Keratinocyte (primary cell): Measurements from ENCODE around the gene YAF2. TPM values are rescaled to one million over a fixed set of nuclear protein-coding genes. Genes with fewer than 3 reads are reported as not detected.

Source experiments
- DNase-seq: peaks from one replicate; pipeline ENCODE4 v3.0.0-alpha.2; 2011; ENCODE audit warnings: low read depth, missing footprints, low spot score
- FAIRE-seq: peaks from 2 replicates; lab custom pipeline; 2011; peaks lifted over from hg19 to GRCh38; lab: Jason Lieb, UNC
- H2AFZ ChIP-seq: 2 replicates; pipeline ENCODE4 v1.6.0; 2012; ENCODE audit warnings: low read length, control low read depth, inconsistent platforms; ENCODE audit not compliant: control insufficient read depth
- H3K27ac ChIP-seq: 2 replicates; pipeline ENCODE4 v1.5.1; 2011; ENCODE audit warnings: low read length; ENCODE audit not compliant: control insufficient read depth, insufficient read depth
- H3K27me3 ChIP-seq: 3 replicates; pipeline ENCODE4 v1.6.0; 2011; ENCODE audit warnings: low read length; ENCODE audit not compliant: control insufficient read depth, insufficient read depth; ENCODE audit errors: extremely low read depth
- H3K36me3 ChIP-seq, 2 experiments: 2 replicates in 1 of 2; 3 replicates in 1 of 2; pipeline ENCODE4 v1.5.1; 2011; ENCODE audit warnings: low read length in 2 of 2, mild to moderate bottlenecking in 1 of 2; ENCODE audit not compliant: control insufficient read depth in 2 of 2, insufficient read depth in 2 of 2; ENCODE audit errors: extremely low read depth in 1 of 2
- H3K4me1 ChIP-seq: 3 replicates; pipeline ENCODE4 v1.5.1; 2011; ENCODE audit warnings: low read length; ENCODE audit not compliant: control insufficient read depth, insufficient read depth; ENCODE audit errors: extremely low read depth
- H3K4me2 ChIP-seq: 3 replicates; pipeline ENCODE4 v1.6.0; 2011; ENCODE audit warnings: low read depth, low read length; ENCODE audit not compliant: control insufficient read depth, insufficient read depth; ENCODE audit errors: extremely low read depth
- H3K4me3 ChIP-seq, 3 experiments: fragments of 200-600 bp in 1 of 3; sonication (generic) in 1 of 3; 2 replicates in 2 of 3; 3 replicates in 1 of 3; pipeline ENCODE4 v1.5.1; 2011 to 2016; ENCODE audit warnings: low read length in 3 of 3, mild to moderate bottlenecking in 3 of 3, control low read depth in 2 of 3, inconsistent platforms in 1 of 3, low read depth in 1 of 3, mixed read lengths in 1 of 3, mixed run types in 1 of 3, moderate library complexity in 1 of 3; ENCODE audit not compliant: control insufficient read depth in 2 of 3, insufficient read depth in 2 of 3; ENCODE audit errors: extremely low read depth in 1 of 3
- H3K79me2 ChIP-seq: 2 replicates; pipeline ENCODE4 v1.6.0; 2012; ENCODE audit warnings: low read length; ENCODE audit not compliant: control insufficient read depth, insufficient read depth
- H3K9ac ChIP-seq: 3 replicates; pipeline ENCODE4 v1.6.0; 2011; ENCODE audit warnings: low read length; ENCODE audit not compliant: control insufficient read depth, insufficient read depth; ENCODE audit errors: extremely low read depth
- H3K9me1 ChIP-seq: 3 replicates; pipeline ENCODE4 v1.6.0; 2011; ENCODE audit warnings: low read length; ENCODE audit not compliant: control insufficient read depth, insufficient read depth; ENCODE audit errors: extremely low read depth
- H3K9me3 ChIP-seq: 2 replicates; pipeline ENCODE4 v1.5.1; 2012; ENCODE audit warnings: low read depth, low read length; ENCODE audit not compliant: control insufficient read depth
- H4K20me1 ChIP-seq: 3 replicates; pipeline ENCODE4 v1.6.0; 2011; ENCODE audit warnings: low read length; ENCODE audit not compliant: control insufficient read depth, insufficient read depth; ENCODE audit errors: extremely low read depth
- EZH2 ChIP-seq: IDR thresholded peaks from one replicate; pipeline ENCODE4 v1.6.1; 2012; ENCODE audit warnings: inconsistent platforms, mild to moderate bottlenecking, low read length, moderate library complexity
- dilution Hi-C: fragments of 300-500 bp; cut with MboI; formaldehyde crosslinking; loops from one replicate; pipeline ENCODE4 v1.7.0; 2020; ENCODE audit warnings: low sequenced_read_pairs; ENCODE audit not compliant: extremely low pct_ligation_motif_present
- polyA plus RNA-seq, 5 experiments: library from polyadenylated mRNA; depleted of rRNA in 3 of 5; stranded (reverse) in 3 of 5; stranded (forward) in 1 of 5; unstranded in 1 of 5; fragments of >200 nt; gene quantifications; 1 replicate in 1 of 5; 2 replicates in 3 of 5; 3 replicates in 1 of 5; pipeline versions ENCODE4 v1.2.1 to v1.2.3, GENCODE V29; 2011 to 2012; ENCODE audit warnings: missing spikeins in 2 of 5, low read depth in 1 of 5, low replicate concordance in 1 of 5
- TF ChIP-seq, protein P1 (sequence below), 3 experiments: IDR thresholded peaks in 1 of 3; conservative IDR thresholded peaks in 1 of 3; optimal IDR thresholded peaks in 1 of 3; 2 replicates in 2 of 3; 3 replicates in 1 of 3; pipeline versions ENCODE3 to v1.5.1; 2011; ENCODE audit warnings: low read length in 3 of 3, mild to moderate bottlenecking in 3 of 3, moderate library complexity in 2 of 3, control low read depth in 1 of 3, inconsistent platforms in 1 of 3; ENCODE audit not compliant: insufficient read depth in 2 of 3; ENCODE audit errors: extremely low read depth in 1 of 3

YAF2 gene
- polyA plus RNA-seq, 1 donor (not counting 4 experiments of a cell fraction or from before 2014, with no cell fraction given): 15.3 TPM

DNA sequence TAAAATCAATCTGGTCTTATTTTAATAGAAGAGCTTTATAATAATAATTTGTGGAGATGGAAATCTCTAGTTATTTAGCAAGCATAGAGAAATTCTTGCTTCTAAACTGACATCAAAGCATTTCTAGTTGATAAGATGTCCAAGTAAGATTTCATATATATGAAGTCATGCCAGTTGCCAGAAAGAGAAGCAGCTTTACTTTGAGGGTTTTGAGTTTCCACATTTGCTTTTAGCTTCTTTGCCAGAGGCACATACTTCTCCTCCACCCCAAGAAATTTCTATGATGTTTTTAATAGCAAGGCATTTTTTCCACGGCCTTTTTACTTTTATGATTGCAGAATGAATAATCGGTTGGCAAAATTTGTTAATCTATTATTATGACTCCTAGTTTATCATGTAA lies 24.2 kb upstream of the YAF2 start:
- dilution Hi-C loops: no loop called here
- no peak overlapping the region for H3K27ac ChIP-seq
- no peaks in the 10 kb centered on the region for H4K20me1 ChIP-seq
- H3K4me1 ChIP-seq: no peaks in the 10 kb centered on the region
- DNase-seq (no peak), FAIRE-seq (no peak)
- H3K79me2 ChIP-seq: no peaks in the 10 kb centered on the region
- H3K27me3 ChIP-seq: no peaks in the 10 kb centered on the region
- no peak overlapping the region for H3K4me2 ChIP-seq
- no peak for TF ChIP-seq EZH2
- TF ChIP-seq, protein P1, sequence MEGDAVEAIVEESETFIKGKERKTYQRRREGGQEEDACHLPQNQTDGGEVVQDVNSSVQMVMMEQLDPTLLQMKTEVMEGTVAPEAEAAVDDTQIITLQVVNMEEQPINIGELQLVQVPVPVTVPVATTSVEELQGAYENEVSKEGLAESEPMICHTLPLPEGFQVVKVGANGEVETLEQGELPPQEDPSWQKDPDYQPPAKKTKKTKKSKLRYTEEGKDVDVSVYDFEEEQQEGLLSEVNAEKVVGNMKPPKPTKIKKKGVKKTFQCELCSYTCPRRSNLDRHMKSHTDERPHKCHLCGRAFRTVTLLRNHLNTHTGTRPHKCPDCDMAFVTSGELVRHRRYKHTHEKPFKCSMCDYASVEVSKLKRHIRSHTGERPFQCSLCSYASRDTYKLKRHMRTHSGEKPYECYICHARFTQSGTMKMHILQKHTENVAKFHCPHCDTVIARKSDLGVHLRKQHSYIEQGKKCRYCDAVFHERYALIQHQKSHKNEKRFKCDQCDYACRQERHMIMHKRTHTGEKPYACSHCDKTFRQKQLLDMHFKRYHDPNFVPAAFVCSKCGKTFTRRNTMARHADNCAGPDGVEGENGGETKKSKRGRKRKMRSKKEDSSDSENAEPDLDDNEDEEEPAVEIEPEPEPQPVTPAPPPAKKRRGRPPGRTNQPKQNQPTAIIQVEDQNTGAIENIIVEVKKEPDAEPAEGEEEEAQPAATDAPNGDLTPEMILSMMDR (optimal IDR thresholded peaks at IDR 0.05 in 1 of 3, IDR thresholded peaks at IDR 0.05 in 1 of 3, conservative IDR thresholded peaks at IDR 0.05 in 1 of 3; ENCODE audit: extremely low read depth in 1 of 3, insufficient read depth in 2 of 3, low read length in 3 of 3): no peak
- H3K36me3 ChIP-seq: no peaks in the 10 kb centered on the region
- H3K9me3 ChIP-seq: no peaks in the 10 kb centered on the region
- no peaks in the 10 kb centered on the region for H3K9me1 ChIP-seq
- H3K9ac ChIP-seq: no peak overlapping the region
- no peak overlapping the region for H3K4me3 ChIP-seq
- H2AFZ ChIP-seq: no peak overlapping the region

GRCh38 chr12:42261708-42262107 lies 23.7 kb upstream of the YAF2 start:
- Histone ChIP-seq H3K9me1 (no peaks in the 10 kb centered on the region), H3K4me1 (no peaks in the 10 kb centered on the region), H4K20me1 (no peaks in the 10 kb centered on the region), H3K4me2 (no peak overlapping the region), H3K36me3 (no peaks in the 10 kb centered on the region), H3K79me2 (no peaks in the 10 kb centered on the region), H3K27me3 (no peaks in the 10 kb centered on the region), H2AFZ (no peak overlapping the region), H3K27ac (no peak overlapping the region), H3K9ac (no peak overlapping the region), H3K4me3 (no peak overlapping the region), H3K9me3 (no peaks in the 10 kb centered on the region)
- TF ChIP-seq, protein P1 (optimal IDR thresholded peaks at IDR 0.05 in 1 of 3, IDR thresholded peaks at IDR 0.05 in 1 of 3, conservative IDR thresholded peaks at IDR 0.05 in 1 of 3; ENCODE audit: extremely low read depth in 1 of 3, insufficient read depth in 2 of 3, low read length in 3 of 3): no peak
- TF ChIP-seq EZH2: no peak
- FAIRE-seq (no peak), DNase-seq (no peak)
- dilution Hi-C loops: no loop called here
